IMR-90 (cell line): ENCODE results near the gene CTRL. TPM values are rescaled to one million over a fixed set of nuclear protein-coding genes. Genes with fewer than 3 reads are reported as not detected.
A peak's percentile ranks its signal among the peaks of the same experiment; 100 is the strongest.

ENCODE experiments used
- ATAC-seq: fragments of 200-7000 bp; cut with Tn5 transposase; 2 replicates; pipeline ENCODE4 v1.9.1; 2020; ENCODE audit warnings: low read depth, mild to moderate bottlenecking, moderate library complexity
- BruUV-seq: library from RNA; stranded (reverse); fragments of 400-500 nt; replicated peaks from 2 replicates; lab custom pipeline; 2021; lab: Mats Ljungman, UMichigan
- CTCF ChIA-PET: fragments of 300-600 bp; formaldehyde crosslinking; extraction: SDS; loops from one replicate; lab custom pipeline; 2021; ENCODE audit warnings: antibody characterized with exemption; lab: Yijun Ruan, JAX
- POLR2A ChIA-PET: fragments of 300-600 bp; sonication (Branson Sonifier 250); formaldehyde crosslinking; loops from one replicate; lab custom pipeline; 2022; ENCODE audit warnings: antibody characterized with exemption; ENCODE audit not compliant: unreplicated experiment; lab: Charles Lee
- DNase-seq: peaks from one replicate; pipeline ENCODE4 v3.0.0; 2013
- H2AFZ ChIP-seq: replicated peaks from 2 replicates; pipeline ENCODE3; 2013; ENCODE audit warnings: low read length, mild to moderate bottlenecking; ENCODE audit not compliant: poor library complexity
- H2AK5ac ChIP-seq: 2 replicates; pipeline ENCODE4 v1.6.1; 2013; ENCODE audit warnings: low read depth, low read length, inconsistent platforms
- H2AK9ac ChIP-seq: replicated peaks from 2 replicates; pipeline ENCODE3; 2013; ENCODE audit warnings: mild to moderate bottlenecking, low read depth, low read length, moderate library complexity; ENCODE audit not compliant: poor library complexity
- H2BK120ac ChIP-seq: 2 replicates; pipeline ENCODE4 v1.6.1; 2013; ENCODE audit warnings: low read depth, low read length, inconsistent platforms
- H2BK15ac ChIP-seq: 3 replicates; pipeline ENCODE4 v1.6.1; 2013; ENCODE audit warnings: low read depth, low read length, inconsistent platforms
- H2BK20ac ChIP-seq: 2 replicates; pipeline ENCODE4 v1.6.1; 2013; ENCODE audit warnings: low read depth, mild to moderate bottlenecking, inconsistent platforms, low read length, moderate library complexity
- H2BK5ac ChIP-seq: 2 replicates; pipeline ENCODE4 v1.6.1; 2013; ENCODE audit warnings: mild to moderate bottlenecking, low read depth, low read length, inconsistent platforms; ENCODE audit not compliant: poor library complexity, severe bottlenecking
- H3K14ac ChIP-seq: replicated peaks from 2 replicates; pipeline ENCODE4 v1.6.1; 2013; ENCODE audit warnings: low read depth, low read length, inconsistent platforms
- H3K18ac ChIP-seq: 2 replicates; pipeline ENCODE4 v1.6.1; 2013; ENCODE audit warnings: low read depth, low read length, control low read depth
- H3K23ac ChIP-seq: 2 replicates; pipeline ENCODE4 v1.6.1; 2013; ENCODE audit warnings: low read depth, low read length, inconsistent platforms
- H3K27ac ChIP-seq: 2 replicates; pipeline ENCODE4 v1.5.1; 2013; ENCODE audit warnings: mild to moderate bottlenecking, control low read depth, low read length; ENCODE audit not compliant: insufficient read depth
- H3K27me3 ChIP-seq: 2 replicates; pipeline ENCODE4 v1.6.1; 2013; ENCODE audit warnings: low read length; ENCODE audit not compliant: control insufficient read depth, insufficient read depth
- H3K36me3 ChIP-seq: 2 replicates; pipeline ENCODE4 v1.6.1; 2013; ENCODE audit warnings: low read length, mixed read lengths; ENCODE audit not compliant: control insufficient read depth, insufficient read depth
- H3K4ac ChIP-seq: 2 replicates; pipeline ENCODE4 v1.6.1; 2013; ENCODE audit warnings: low read depth, low read length, inconsistent platforms
- H3K4me1 ChIP-seq: 2 replicates; pipeline ENCODE4 v1.6.1; 2013; ENCODE audit warnings: low read length, mixed read lengths; ENCODE audit not compliant: control insufficient read depth, insufficient read depth
- H3K4me2 ChIP-seq: 2 replicates; pipeline ENCODE4 v1.6.1; 2013; ENCODE audit warnings: low read depth, mild to moderate bottlenecking, control low read depth, low read length, moderate library complexity
- H3K4me3 ChIP-seq: 2 replicates; pipeline ENCODE4 v1.5.1; 2013; ENCODE audit warnings: low read depth, mild to moderate bottlenecking, control low read depth, low read length, moderate library complexity; ENCODE audit not compliant: insufficient read depth
- H3K56ac ChIP-seq: 2 replicates; pipeline ENCODE4 v1.6.1; 2013; ENCODE audit warnings: low read length, inconsistent platforms; ENCODE audit not compliant: insufficient read depth; ENCODE audit errors: extremely low read depth
- H3K79me1 ChIP-seq, 2 experiments: 2 replicates each; pipeline ENCODE4 v1.6.1; 2013; ENCODE audit warnings: low read length in 2 of 2, inconsistent platforms in 1 of 2, low read depth in 1 of 2
- H3K9ac ChIP-seq: 2 replicates; pipeline ENCODE4 v1.6.1; 2013; ENCODE audit warnings: low read depth, low read length, control low read depth
- H3K9me1 ChIP-seq: 2 replicates; pipeline ENCODE4 v1.6.1; 2013; ENCODE audit warnings: low read length, inconsistent platforms; ENCODE audit not compliant: insufficient read depth
- H3K9me3 ChIP-seq: 2 replicates; pipeline ENCODE4 v1.6.1; 2013; ENCODE audit warnings: low read length; ENCODE audit not compliant: control insufficient read depth, insufficient read depth
- H4K20me1 ChIP-seq: 2 replicates; pipeline ENCODE4 v1.6.1; 2013; ENCODE audit warnings: low read length, inconsistent platforms; ENCODE audit not compliant: insufficient read depth
- H4K5ac ChIP-seq: 2 replicates; pipeline ENCODE4 v1.6.1; 2013; ENCODE audit warnings: mild to moderate bottlenecking, low read depth, low read length, control low read depth
- H4K8ac ChIP-seq, 2 experiments: 2 replicates each; pipeline ENCODE4 v1.6.1; 2013; ENCODE audit warnings: low read depth in 2 of 2, low read length in 2 of 2, control low read depth in 1 of 2, inconsistent platforms in 1 of 2
- H4K91ac ChIP-seq: 2 replicates; pipeline ENCODE4 v1.6.1; 2013; ENCODE audit warnings: low read depth, low read length, inconsistent platforms; ENCODE audit not compliant: insufficient read depth
- CEBPB ChIP-seq: IDR thresholded peaks from 2 replicates; pipeline ENCODE4 v1.6.1; 2012; ENCODE audit warnings: low read depth, low read length, improper control_type of control experiment
- CHD1 ChIP-seq: IDR thresholded peaks from 2 replicates; pipeline ENCODE4 v1.6.1; 2012; ENCODE audit warnings: low read depth, low read length, improper control_type of control experiment
- MAFK ChIP-seq: IDR thresholded peaks from 2 replicates; pipeline ENCODE4 v1.6.1; 2012; ENCODE audit warnings: low read depth, low read length, improper control_type of control experiment
- MXI1 ChIP-seq: IDR thresholded peaks from 2 replicates; pipeline ENCODE4 v1.6.1; 2012; ENCODE audit warnings: low read depth, mild to moderate bottlenecking, low read length, moderate library complexity, borderline replicate concordance
- NFE2L2 ChIP-seq: fragments of 150-350 bp; IDR thresholded peaks from 2 replicates; pipeline ENCODE4 v1.6.1; 2016; ENCODE audit warnings: low read depth, mild to moderate bottlenecking, low read length
- RAD21 ChIP-seq: IDR thresholded peaks from 2 replicates; pipeline ENCODE4 v1.6.1; 2012; ENCODE audit warnings: low read length, improper control_type of control experiment
- RFX5 ChIP-seq: IDR thresholded peaks from 2 replicates; pipeline ENCODE4 v1.8.0; 2012; ENCODE audit warnings: low read depth, mild to moderate bottlenecking, low read length, moderate library complexity
- SMC3 ChIP-seq: fragments of 150-350 bp; IDR thresholded peaks from 2 replicates; pipeline ENCODE4 v1.6.1; 2016; ENCODE audit warnings: low read depth, mild to moderate bottlenecking, antibody characterized with exemption, low read length, moderate library complexity
- WGBS, 2 experiments: methylation state at CpG; one replicate each; pipeline versions ENCODE4 v1.1.5 to v1.1.7; 2013; ENCODE audit warnings: missing lambda C conversion rate in 2 of 2; ENCODE audit not compliant: insufficient read length in 1 of 2; ENCODE audit errors: extremely low coverage in 2 of 2; 5-methylcytosine and 5-hydroxymethylcytosine counted together
- dilution Hi-C: fragments of 300-500 bp; cut with HindIII; formaldehyde crosslinking; loops from one replicate; pipeline ENCODE4 v1.14.3; 2018; ENCODE audit warnings: low sequenced_read_pairs; ENCODE audit not compliant: unreplicated experiment
- in situ Hi-C: fragments of 300-500 bp; cut with MboI; formaldehyde crosslinking; loops from 3 replicates; pipeline ENCODE4 v1.14.3; 2019; ENCODE audit warnings: low sequenced_read_pairs, inconsistent platforms, mixed read lengths
- intact Hi-C: fragments of 100-400 bp; cut with micrococcal nuclease; formaldehyde crosslinking; loops from 2 replicates; pipeline ENCODE4 v1.10.0; 2022
- polyA plus RNA-seq, 3 experiments: library from polyadenylated mRNA; depleted of rRNA; stranded (reverse); fragments of >200 nt; gene quantifications; 2 replicates each; pipeline ENCODE4 v1.2.3, GENCODE V29; 2012; ENCODE audit warnings: low replicate concordance in 1 of 3
- total RNA-seq: library from RNA; depleted of rRNA; stranded (reverse); fragments of >200 nt; gene quantifications from 2 replicates; pipeline ENCODE4 v1.2.3, GENCODE V29; 2012
- TF ChIP-seq, protein P1 (sequence below): conservative IDR thresholded peaks from 2 replicates; pipeline ENCODE4 v1.5.1; 2012; ENCODE audit warnings: mild to moderate bottlenecking, low read depth, low read length, improper control_type of control experiment
- TF ChIP-seq, protein P2 (sequence below): fragments of 150-350 bp; IDR thresholded peaks from 2 replicates; pipeline ENCODE4 v1.6.1; 2017; ENCODE audit warnings: mild to moderate bottlenecking, antibody characterized with exemption, low read length, low read depth

The CTRL gene
- total and polyA plus RNA-seq, 2 of the 4 experiments (the other 2 are of a cell fraction), result 0.18 to 1.1 TPM

DNA sequence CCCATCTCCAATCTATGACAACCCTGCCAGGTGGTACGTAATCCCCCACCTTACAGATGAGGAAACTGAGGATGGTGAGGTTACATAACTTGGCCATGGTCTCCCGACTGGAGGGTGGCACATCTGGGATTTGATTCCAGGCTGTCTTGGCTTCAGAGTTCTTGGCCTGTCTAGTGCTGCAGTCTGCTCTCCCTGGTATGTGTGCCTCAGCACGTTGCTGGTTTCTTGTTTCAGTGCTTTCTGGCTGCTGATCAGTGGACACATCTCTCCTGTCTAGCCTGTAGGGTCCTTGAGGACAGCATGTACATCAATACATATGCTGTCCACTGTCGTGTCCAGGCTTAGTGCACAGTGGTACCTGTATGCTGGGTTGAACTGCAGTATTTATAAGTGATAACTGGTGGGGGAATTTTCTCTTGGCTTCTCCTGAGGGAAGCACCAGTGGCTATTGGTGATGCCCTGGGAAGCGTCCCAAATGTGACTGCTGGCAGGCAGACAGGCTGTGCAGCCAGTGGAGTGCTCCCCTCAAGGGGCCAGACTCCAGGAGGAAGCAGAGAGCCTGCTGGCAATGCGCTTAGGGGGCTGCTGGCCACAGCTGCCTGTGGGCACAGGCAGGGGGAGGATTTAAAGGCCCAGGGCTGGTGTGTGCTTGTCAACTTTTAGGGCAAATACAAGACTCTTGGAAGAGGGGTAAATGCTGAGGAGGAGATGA lies 14.4 kb downstream of the CTRL start:
- dilution Hi-C loops (no loop called here), intact Hi-C loops (no loop called here), in situ Hi-C loops (no loop called here)
- Histone ChIP-seq H3K9me3 (no peaks in the 10 kb centered on the region), H3K56ac (no peak overlapping the region), H3K4me3 (no peak overlapping the region), H2AFZ (peak overlapping the region; percentile 74), H4K20me1 (peaks cover 57% of the 10 kb centered on the region), H4K8ac (no peak overlapping the region), H2BK120ac (no peak overlapping the region), H2BK20ac (peak overlapping the region; percentile 14; the same call in 1 of the 2 replicates), H3K9ac (no peak overlapping the region), H3K36me3 (peaks cover 11% of the 10 kb centered on the region), H2AK9ac (peak overlapping the region; percentile 52), H4K91ac (peak overlapping the region; percentile 49; the same call in 1 of the 2 replicates), H2BK5ac (peak overlapping the region; percentile 66), H3K27ac (no peak overlapping the region), H2BK15ac (no peak overlapping the region), H4K5ac (no peak overlapping the region), H3K4me2 (no peak overlapping the region), H3K14ac (peak overlapping the region; percentile 87), H3K18ac (no peak overlapping the region), H3K4me1 (peaks cover 23% of the 10 kb centered on the region), H3K9me1 (peaks cover 34% of the 10 kb centered on the region), H2AK5ac (peak overlapping the region; percentile 36; the same call in 1 of the 2 replicates), H3K27me3 (no peaks in the 10 kb centered on the region), H3K4ac (peak overlapping the region; percentile 71; the same call in 1 of the 2 replicates), H3K79me1 (peaks cover 14 to 69% of the 10 kb centered on the region in 2 experiments), H3K23ac (peak overlapping the region; percentile 87; the same call in 1 of the 2 replicates)
- TF ChIP-seq, protein P1, sequence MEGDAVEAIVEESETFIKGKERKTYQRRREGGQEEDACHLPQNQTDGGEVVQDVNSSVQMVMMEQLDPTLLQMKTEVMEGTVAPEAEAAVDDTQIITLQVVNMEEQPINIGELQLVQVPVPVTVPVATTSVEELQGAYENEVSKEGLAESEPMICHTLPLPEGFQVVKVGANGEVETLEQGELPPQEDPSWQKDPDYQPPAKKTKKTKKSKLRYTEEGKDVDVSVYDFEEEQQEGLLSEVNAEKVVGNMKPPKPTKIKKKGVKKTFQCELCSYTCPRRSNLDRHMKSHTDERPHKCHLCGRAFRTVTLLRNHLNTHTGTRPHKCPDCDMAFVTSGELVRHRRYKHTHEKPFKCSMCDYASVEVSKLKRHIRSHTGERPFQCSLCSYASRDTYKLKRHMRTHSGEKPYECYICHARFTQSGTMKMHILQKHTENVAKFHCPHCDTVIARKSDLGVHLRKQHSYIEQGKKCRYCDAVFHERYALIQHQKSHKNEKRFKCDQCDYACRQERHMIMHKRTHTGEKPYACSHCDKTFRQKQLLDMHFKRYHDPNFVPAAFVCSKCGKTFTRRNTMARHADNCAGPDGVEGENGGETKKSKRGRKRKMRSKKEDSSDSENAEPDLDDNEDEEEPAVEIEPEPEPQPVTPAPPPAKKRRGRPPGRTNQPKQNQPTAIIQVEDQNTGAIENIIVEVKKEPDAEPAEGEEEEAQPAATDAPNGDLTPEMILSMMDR, result no peak
- TF ChIP-seq MAFK (no peak), RAD21 (no peak), CHD1 (no peak), SMC3 (no peak), RFX5 (no peak), CEBPB (no peak), NFE2L2 (no peak), MXI1 (no peak)
- TF ChIP-seq, protein P2, sequence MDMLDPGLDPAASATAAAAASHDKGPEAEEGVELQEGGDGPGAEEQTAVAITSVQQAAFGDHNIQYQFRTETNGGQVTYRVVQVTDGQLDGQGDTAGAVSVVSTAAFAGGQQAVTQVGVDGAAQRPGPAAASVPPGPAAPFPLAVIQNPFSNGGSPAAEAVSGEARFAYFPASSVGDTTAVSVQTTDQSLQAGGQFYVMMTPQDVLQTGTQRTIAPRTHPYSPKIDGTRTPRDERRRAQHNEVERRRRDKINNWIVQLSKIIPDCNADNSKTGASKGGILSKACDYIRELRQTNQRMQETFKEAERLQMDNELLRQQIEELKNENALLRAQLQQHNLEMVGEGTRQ, result no peak
- no TSS peak for BruUV-seq
- ChIA-PET CTCF (interaction anchor here (0.6 to 1.2 kb wide), 2 partner anchors 18 to 100 kb away, joined by 3 read pairs; no protein-coding TSS in a partner anchor), POLR2A (no interaction called here)
- WGBS, 2 experiments, result 58% methylated on average over 2 of the region's 6 CpGs; no CpG with 5 or more reads in 1 of the 2 experiments
- peak; percentile 35 for DNase-seq
- ATAC-seq, result peak; percentile 43
